Activated naive CD4-positive, alpha-beta T cell treated with anti-CD3 and anti-CD28 coated beads, Interleukin-2, amount 10 ng/mL, durations not matched to agents 7 days and 5 days (primary cell): Measurements from ENCODE around the gene PARM1.
"Not testable (repeated sequence)": the region's sequence is repeated elsewhere in the genome, so short reads cannot be mapped to it uniquely, and the experiment has no call there.

ENCODE experiments used
- CTCF ChIA-PET: fragments of 350-600 bp; sonication (Branson Sonifier 250); formaldehyde crosslinking; loops from one replicate; lab custom pipeline; 2021; ENCODE audit warnings: antibody characterized with exemption; lab: Charles Lee
- DNase-seq: peaks from one replicate; pipeline ENCODE4 v3.0.0-alpha.2; 2020
- H3K27ac Mint-ChIP-seq: one replicate; pipeline ENCODE4 v1.8.0; 2021; ENCODE audit warnings: mild to moderate bottlenecking, moderate library complexity, mixed read lengths
- H3K27me3 Mint-ChIP-seq: one replicate; pipeline ENCODE4 v1.8.0; 2021; ENCODE audit warnings: mild to moderate bottlenecking, mixed read lengths
- H3K36me3 Mint-ChIP-seq: one replicate; pipeline ENCODE4 v1.8.0; 2021; ENCODE audit warnings: mixed read lengths
- H3K4me1 Mint-ChIP-seq: one replicate; pipeline ENCODE4 v1.8.0; 2021; ENCODE audit warnings: mixed read lengths
- H3K4me3 Mint-ChIP-seq: one replicate; pipeline ENCODE4 v1.8.0; 2021; ENCODE audit warnings: mild to moderate bottlenecking, moderate library complexity, mixed read lengths
- H3K9me3 Mint-ChIP-seq: one replicate; pipeline ENCODE4 v1.8.0; 2021; ENCODE audit warnings: mixed read lengths

The PARM1 gene

GRCh38 chr4:74983253-74983635 is 50.3 kb downstream of the PARM1 start:
- Mint-ChIP-seq H3K4me3 (no peak overlapping the region), H3K27ac (no peak overlapping the region), H3K27me3 (no peaks in the 10 kb centered on the region), H3K4me1 (no peaks in the 10 kb centered on the region), H3K9me3 (peaks cover 4% of the 10 kb centered on the region), H3K36me3 (no peaks in the 10 kb centered on the region)
- CTCF ChIA-PET: no interaction called here
- no peak for DNase-seq

GRCh38 chr4:74990276-74990875 is 57.5 kb downstream of the PARM1 start:
- no peak for DNase-seq
- Mint-ChIP-seq H3K27ac (no peak overlapping the region), H3K27me3 (no peaks in the 10 kb centered on the region), H3K36me3 (no peaks in the 10 kb centered on the region), H3K9me3 (no peaks in the 10 kb centered on the region), H3K4me1 (no peaks in the 10 kb centered on the region), H3K4me3 (no peak overlapping the region)
- CTCF ChIA-PET: no interaction called here

DNA sequence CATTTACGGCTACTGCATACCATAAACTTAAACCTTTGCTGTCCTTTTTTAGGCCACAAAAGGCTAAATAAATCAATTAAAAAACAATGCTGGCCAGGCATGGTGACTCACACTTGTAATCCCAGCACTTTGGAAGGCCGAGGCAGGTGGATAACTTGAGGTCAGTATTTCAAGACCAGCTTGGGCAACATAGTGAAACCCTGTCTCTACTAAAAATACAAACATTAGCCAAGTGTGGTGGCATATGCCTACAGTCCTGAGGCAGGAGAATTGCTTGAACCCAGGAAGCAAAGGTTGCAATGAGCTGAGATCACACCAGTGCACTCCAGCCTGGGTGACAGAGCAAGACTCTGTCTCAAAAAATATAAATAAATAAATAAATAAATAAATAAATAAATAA is 61.5 kb downstream of the PARM1 start:
- H3K4me1 Mint-ChIP-seq, CTCF ChIA-PET, H3K9me3 Mint-ChIP-seq, DNase-seq, H3K36me3 Mint-ChIP-seq, H3K4me3 Mint-ChIP-seq, H3K27me3 Mint-ChIP-seq, H3K27ac Mint-ChIP-seq: not testable (repeated sequence)

DNA sequence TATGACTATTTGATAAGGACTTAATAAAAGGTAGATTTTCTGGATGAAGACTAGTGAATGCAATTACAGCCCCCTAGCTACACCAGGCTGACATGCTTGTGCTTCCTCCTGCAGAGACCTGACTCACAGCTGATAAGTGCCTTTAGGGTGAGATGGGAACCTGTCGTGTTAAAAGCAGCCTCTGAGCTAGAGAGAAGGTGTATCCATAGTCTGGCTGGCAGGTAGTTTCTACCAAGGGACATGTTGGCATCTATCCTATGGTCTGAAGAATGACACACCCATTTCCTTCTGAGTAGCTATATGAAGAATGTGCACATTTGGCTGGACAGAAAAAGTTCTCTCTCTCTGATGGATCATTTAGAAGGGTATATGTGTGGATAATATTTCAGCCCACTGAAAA is 64.1 kb downstream of the PARM1 start:
- Mint-ChIP-seq H3K27ac (no peak overlapping the region), H3K9me3 (no peaks in the 10 kb centered on the region), H3K27me3 (no peaks in the 10 kb centered on the region), H3K4me3 (no peak overlapping the region), H3K36me3 (no peaks in the 10 kb centered on the region), H3K4me1 (no peaks in the 10 kb centered on the region)
- DNase-seq: no peak
- CTCF ChIA-PET: no interaction called here

- H3K9me3 Mint-ChIP-seq: no peaks in the 10 kb centered on the region
- H3K4me3 Mint-ChIP-seq: no peak overlapping the region
- H3K4me1 Mint-ChIP-seq: no peaks in the 10 kb centered on the region
- H3K27me3 Mint-ChIP-seq: no peaks in the 10 kb centered on the region
- no peak overlapping the region for H3K27ac Mint-ChIP-seq
- CTCF ChIA-PET: no interaction called here
- no peaks in the 10 kb centered on the region for H3K36me3 Mint-ChIP-seq
- DNase-seq: no peak
Measured at GRCh38 chr4:74997948-74998729, 65.2 kb downstream of the PARM1 start.

- CTCF ChIA-PET: no interaction called here
- no peak for DNase-seq
- H3K9me3 Mint-ChIP-seq: no peaks in the 10 kb centered on the region
- no peaks in the 10 kb centered on the region for H3K36me3 Mint-ChIP-seq
- H3K27ac Mint-ChIP-seq: no peak overlapping the region
- no peaks in the 10 kb centered on the region for H3K4me1 Mint-ChIP-seq
- no peaks in the 10 kb centered on the region for H3K27me3 Mint-ChIP-seq
- no peak overlapping the region for H3K4me3 Mint-ChIP-seq
Measured at GRCh38 chr4:74999714-75000309, 66.9 kb downstream of the PARM1 start.

DNA sequence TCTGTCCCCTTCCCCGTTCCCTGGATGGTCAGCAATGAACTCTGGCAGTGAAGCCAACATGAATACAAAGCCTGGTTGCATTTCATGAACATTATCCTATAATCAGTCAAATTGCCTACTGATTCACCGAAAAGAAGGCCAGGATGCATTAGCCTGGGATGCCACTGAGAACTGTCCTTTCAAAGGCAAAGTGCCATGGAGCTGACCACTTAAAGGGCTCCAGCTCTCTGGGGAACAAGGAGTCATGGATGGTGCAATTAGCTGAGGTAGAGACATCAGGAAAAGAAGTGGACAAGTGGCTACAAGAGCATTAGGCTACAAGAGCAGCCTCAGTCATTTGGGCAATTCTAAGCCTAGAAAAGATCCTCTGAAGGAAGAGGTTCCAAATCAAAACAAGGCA is 69.0 kb downstream of the PARM1 start:
- Mint-ChIP-seq H3K4me1 (no peaks in the 10 kb centered on the region), H3K27me3 (no peaks in the 10 kb centered on the region), H3K36me3 (no peaks in the 10 kb centered on the region), H3K9me3 (no peaks in the 10 kb centered on the region), H3K4me3 (no peak overlapping the region), H3K27ac (no peak overlapping the region)
- CTCF ChIA-PET: no interaction called here
- no peak for DNase-seq

DNA sequence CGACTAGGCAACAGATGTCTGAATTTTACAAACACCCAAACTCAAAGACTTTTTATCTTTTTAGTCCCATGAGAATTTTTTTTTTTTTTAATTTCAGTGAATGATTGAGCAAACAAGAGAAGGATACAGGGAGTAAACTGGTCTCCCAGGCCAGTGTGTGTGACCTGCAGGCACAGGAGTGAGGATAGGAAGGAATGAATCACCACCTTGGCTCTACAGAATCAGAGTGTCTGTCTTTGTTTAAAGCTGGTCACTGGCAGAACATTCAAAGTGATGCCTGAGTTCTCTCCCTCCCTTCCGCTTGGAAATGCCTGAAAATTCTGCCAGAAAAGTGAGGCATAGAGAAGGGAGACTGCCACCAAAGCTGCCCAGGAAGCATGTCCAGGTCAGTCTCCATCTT is 69.5 kb downstream of the PARM1 start:
- no peak overlapping the region for H3K27ac Mint-ChIP-seq
- H3K27me3 Mint-ChIP-seq: no peaks in the 10 kb centered on the region
- no peaks in the 10 kb centered on the region for H3K4me1 Mint-ChIP-seq
- CTCF ChIA-PET: no interaction called here
- H3K9me3 Mint-ChIP-seq: peaks cover 3% of the 10 kb centered on the region
- H3K4me3 Mint-ChIP-seq: no peak overlapping the region
- no peaks in the 10 kb centered on the region for H3K36me3 Mint-ChIP-seq
- no peak for DNase-seq

- H3K27ac Mint-ChIP-seq: no peak overlapping the region
- no peaks in the 10 kb centered on the region for H3K36me3 Mint-ChIP-seq
- no peaks in the 10 kb centered on the region for H3K27me3 Mint-ChIP-seq
- H3K4me3 Mint-ChIP-seq: no peak overlapping the region
- H3K9me3 Mint-ChIP-seq: peaks cover 6% of the 10 kb centered on the region
- CTCF ChIA-PET: no interaction called here
- no peaks in the 10 kb centered on the region for H3K4me1 Mint-ChIP-seq
- DNase-seq: no peak
Measured at GRCh38 chr4:75003979-75004378, 71.1 kb downstream of the PARM1 start.

DNA sequence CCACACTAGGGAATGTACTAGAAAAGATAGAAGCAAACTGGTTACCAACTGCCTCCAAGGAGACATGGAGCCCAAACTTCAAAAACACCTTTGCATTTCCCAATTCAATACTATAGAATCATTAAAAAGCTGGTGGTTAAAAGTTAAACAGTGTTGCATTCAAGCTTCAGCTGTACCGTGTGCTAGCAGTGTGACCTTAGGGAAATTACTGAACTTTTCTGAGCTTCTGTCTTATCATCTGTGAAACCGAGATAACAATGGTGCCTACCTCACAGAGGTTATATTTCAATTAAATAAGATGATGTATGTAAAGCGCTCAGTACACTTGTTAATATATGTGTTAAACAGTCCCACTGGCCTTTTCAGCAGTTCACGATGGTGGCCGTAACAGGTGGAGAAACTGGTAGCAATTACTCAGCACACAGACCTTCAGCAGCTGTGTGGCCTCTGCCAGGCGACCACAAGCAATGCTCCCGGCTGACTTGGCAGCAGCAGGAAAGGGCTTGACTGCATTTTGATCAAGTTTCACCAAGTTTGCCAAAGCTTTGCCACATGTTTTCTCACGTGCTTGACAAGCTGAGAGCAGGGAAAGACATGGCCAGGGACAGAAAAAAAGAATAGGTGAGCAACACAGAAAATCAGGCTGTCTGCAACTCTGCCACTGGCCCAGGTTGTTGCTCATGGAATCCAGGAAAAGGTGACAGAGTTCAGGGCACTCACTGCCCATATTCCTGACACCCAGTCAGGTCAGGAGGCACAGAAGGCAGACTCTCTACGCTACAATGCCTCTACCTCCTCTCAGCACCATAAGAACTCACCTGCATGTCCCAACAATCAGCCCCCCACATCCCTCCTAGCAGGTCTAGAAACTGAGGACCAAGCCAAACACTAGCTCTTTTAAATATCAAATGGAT is 72.1 kb downstream of the PARM1 start:
- H3K27me3 Mint-ChIP-seq: no peaks in the 10 kb centered on the region
- no peaks in the 10 kb centered on the region for H3K36me3 Mint-ChIP-seq
- H3K4me1 Mint-ChIP-seq: no peaks in the 10 kb centered on the region
- DNase-seq: no peak
- CTCF ChIA-PET: no interaction called here
- H3K4me3 Mint-ChIP-seq: no peak overlapping the region
- no peak overlapping the region for H3K27ac Mint-ChIP-seq
- H3K9me3 Mint-ChIP-seq: peaks cover 6% of the 10 kb centered on the region

- CTCF ChIA-PET: no interaction called here
Measured at GRCh38 chr4:75005727-75006126, 72.8 kb downstream of the PARM1 start.

GRCh38 chr4:75007891-75008290 is 75.0 kb downstream of the PARM1 start:
- H3K27me3 Mint-ChIP-seq: no peaks in the 10 kb centered on the region
- no peak overlapping the region for H3K27ac Mint-ChIP-seq
- H3K4me1 Mint-ChIP-seq: no peaks in the 10 kb centered on the region
- no peaks in the 10 kb centered on the region for H3K36me3 Mint-ChIP-seq
- CTCF ChIA-PET: no interaction called here
- peaks cover 8% of the 10 kb centered on the region for H3K9me3 Mint-ChIP-seq
- DNase-seq: no peak
- H3K4me3 Mint-ChIP-seq: no peak overlapping the region

More at GRCh38 chr4:75005727-75006126, 72.8 kb downstream of the PARM1 start:
- H3K4me3 Mint-ChIP-seq: no peak overlapping the region
- no peaks in the 10 kb centered on the region for H3K36me3 Mint-ChIP-seq
- no peak for DNase-seq
- H3K27me3 Mint-ChIP-seq: no peaks in the 10 kb centered on the region
- no peaks in the 10 kb centered on the region for H3K4me1 Mint-ChIP-seq
- H3K27ac Mint-ChIP-seq: no peak overlapping the region
- H3K9me3 Mint-ChIP-seq: peaks cover 6% of the 10 kb centered on the region

DNA sequence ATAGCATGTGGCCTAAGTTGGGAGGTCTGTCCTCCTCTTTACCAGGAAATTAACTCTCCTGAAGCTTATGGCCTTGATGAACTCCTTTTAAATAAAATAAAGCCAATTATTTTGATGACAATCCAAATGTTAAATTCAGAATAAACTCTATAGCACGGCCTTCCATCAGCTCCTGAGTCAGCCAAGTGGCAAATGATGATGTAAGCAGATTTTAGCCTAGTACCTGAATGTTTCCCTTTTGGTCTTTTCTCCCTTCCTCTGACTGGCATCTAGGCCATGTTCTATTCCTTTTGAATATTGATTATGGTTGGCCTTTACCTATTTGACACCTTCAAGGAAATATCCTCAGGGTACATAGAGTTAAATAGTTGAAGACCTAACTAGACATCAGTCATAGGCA is 76.2 kb downstream of the PARM1 start:
- no peak for DNase-seq
- H3K4me3 Mint-ChIP-seq: no peak overlapping the region
- H3K27ac Mint-ChIP-seq: no peak overlapping the region
- H3K9me3 Mint-ChIP-seq: peaks cover 8% of the 10 kb centered on the region
- H3K27me3 Mint-ChIP-seq: no peaks in the 10 kb centered on the region
- CTCF ChIA-PET: no interaction called here
- no peaks in the 10 kb centered on the region for H3K36me3 Mint-ChIP-seq
- H3K4me1 Mint-ChIP-seq: no peaks in the 10 kb centered on the region

DNA sequence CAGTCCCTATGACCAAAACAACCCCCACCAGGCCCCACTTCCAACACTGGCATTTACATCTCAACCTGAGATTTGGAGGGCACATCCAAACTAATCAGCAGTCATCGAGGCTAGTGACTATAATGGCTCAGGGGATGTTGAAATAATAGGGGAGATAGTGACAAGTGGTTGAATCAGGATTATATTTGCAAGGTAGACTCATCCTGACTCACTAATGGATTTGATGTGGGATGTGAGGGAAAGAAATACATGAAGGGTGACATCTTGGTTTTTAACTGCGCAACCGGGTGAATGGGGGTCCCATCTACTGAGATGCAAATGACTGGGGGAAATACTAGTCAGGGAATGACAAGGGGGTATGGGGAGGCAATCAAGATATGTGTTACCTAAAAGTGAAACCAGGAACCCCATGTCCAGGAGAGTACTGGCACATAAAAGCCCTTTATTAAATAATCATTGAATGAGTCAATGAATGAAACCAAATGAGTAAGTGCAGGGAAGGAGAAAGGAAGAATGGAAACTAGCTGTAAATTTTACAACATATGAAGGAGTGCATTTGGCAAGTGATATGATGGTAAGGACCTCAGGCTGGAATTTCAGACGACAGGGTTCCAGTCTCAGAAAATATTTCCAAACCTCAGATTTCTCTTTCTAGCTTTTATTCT is 78.3 kb downstream of the PARM1 start:
- Mint-ChIP-seq H3K36me3 (no peaks in the 10 kb centered on the region), H3K27ac (no peak overlapping the region), H3K4me3 (no peak overlapping the region), H3K27me3 (no peaks in the 10 kb centered on the region), H3K9me3 (peaks cover 8% of the 10 kb centered on the region), H3K4me1 (no peaks in the 10 kb centered on the region)
- DNase-seq: no peak
- CTCF ChIA-PET: no interaction called here
